Tongue (tissue), 2 donors: ENCODE data around the gene SREK1. TPM values are rescaled to one million over a fixed set of nuclear protein-coding genes. Genes with fewer than 3 reads are reported as not detected.
"Not testable (repeated sequence)": the region's sequence is repeated elsewhere in the genome, so short reads cannot be mapped to it uniquely, and the experiment has no call there.

Experiments used
- DNase-seq: peaks from one replicate; pipeline ENCODE4 v3.0.0-alpha.2; 2015
- total RNA-seq: library from RNA; depleted of rRNA; stranded (reverse); fragments of >200 nt; gene quantifications from one replicate; pipeline ENCODE4 v1.2.3, GENCODE V29; 2014

Gene SREK1
- total RNA-seq, 1 donor from 2014 or later, result 134 TPM

GRCh38 chr5:66168226-66168625, 24.1 kb downstream of the SREK1 start:
- DNase-seq, result no peak

DNA sequence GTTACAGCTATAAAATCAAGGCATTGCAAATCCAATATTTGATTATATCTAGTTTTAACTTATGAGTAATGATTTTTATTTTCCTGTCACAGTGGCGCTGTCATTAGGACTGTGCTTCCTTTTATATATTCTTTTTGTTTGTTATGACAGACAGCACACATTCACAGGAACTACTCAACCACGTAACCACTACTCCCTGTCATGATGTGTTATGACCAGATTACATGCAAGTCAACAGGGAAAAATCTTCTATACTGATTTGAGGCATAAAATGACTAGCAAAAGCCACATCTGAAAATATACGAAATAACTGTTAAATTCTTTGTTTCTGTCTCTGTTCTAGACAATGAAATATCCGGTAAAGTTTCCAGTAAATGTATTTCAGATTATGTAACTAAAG, 25.4 kb downstream of the SREK1 start:
- DNase-seq, result no peak

GRCh38 chr5:66170195-66170919, 26.3 kb downstream of the SREK1 start:
- no peak for DNase-seq

DNA sequence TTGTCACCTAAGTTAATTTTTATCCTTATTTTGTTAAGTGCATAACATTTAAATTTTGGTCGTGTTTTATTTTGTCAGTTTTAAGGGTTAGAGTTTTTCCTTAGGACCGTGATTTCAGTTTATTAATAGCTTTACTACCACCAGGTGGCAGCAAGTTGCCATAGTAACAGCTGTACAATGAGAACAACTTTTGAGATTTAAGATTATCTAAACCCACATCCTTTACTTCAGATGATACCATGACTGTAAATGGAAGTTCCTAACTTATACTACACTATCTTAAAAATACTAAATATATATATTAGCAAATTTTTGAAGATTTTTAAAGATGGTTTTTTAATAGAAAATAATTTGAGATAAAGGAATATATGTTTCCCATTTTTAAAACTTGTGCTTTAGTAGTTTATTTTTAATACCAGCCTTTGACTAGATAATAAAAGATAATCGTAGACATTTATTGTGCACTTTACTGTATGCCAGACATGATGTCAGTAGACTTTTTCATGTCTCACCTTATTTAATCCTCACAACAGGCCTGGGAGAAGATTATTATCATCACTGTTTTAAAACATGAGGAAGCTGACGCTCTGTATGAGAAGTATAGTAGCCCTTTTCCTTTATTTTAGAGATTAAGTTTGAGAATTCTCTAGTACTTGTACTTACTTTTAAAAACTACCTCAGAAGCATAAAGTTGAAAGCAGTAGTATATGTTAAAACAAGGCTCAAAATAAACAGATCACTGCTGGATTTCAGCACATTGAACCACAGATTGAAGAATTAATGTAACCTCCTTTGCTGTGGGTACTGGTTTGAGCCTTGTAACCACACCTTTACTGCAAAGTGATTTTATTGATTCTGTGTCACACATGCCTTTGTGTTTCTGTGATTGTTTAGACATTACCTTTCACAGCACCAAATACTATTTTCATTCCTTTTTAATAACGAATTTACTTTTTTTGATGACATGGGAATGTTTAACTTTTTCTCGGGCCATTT, 27.5 kb downstream of the SREK1 start:
- DNase-seq, result peak; percentile 68

DNA sequence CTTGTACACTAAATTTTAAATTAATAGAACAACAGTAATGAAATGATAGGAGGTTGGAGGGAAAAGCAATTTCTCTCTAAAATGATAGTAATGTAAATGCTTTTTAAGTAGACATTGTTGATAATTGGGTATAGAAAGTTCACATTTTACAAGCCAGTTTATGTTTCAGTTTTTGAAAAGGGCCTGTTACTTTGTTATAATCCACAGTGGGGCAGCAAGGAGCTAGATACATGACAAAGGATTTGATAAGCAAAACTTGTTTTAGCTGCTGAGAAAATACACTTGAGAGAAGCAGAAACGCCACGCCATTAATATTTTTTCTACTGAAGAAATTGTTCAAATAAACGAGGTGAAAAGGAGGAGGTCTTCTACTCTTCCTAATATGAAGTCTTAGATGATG, 30.2 kb downstream of the SREK1 start:
- DNase-seq, result peak; percentile 12

DNA sequence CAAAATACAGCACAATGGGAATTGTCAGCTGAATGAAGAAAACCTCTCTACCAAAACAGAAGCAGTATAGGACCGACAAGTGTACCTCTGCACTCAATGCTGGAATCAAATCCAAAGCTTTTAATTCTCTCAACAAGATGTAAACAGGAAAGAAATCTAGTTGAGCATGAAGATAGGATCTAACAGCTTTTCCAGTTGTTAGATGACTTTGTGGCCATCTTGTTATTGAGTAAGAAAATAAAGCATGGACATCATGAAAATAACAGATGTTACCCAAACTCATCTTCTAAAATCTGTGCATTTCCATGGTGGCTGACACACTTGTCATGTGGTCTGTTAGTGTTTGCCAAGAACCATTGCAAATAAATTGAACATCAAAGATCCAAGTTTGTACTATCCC, 34.7 kb downstream of the SREK1 start:
- no peak for DNase-seq

- DNase-seq, result no peak
Observed at GRCh38 chr5:66179297-66180051, 35.4 kb downstream of the SREK1 start.

- no peak for DNase-seq
Observed at GRCh38 chr5:66180282-66181155, 36.4 kb downstream of the SREK1 start.

DNA sequence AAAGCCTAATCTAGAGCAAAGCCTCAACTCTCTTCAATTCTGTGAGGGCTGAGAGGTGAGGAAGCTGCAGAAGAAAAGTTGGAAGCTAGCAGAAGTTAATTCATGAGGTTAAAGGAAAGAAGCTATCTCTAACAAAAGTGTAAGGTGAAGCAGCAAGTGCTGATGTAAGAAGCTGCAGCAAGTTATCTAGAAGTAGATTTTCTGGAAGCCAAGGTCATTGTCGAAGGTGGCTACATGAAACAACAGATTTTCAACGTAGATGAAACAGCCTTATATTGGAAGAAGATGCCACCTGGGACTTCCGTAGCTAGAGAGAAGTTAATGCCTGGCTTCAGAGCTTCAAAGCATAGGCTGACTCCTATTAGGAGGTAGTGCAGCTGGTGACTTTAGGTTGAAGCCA, 42.0 kb downstream of the SREK1 start:
- DNase-seq, result no peak

- no peak for DNase-seq
Observed at GRCh38 chr5:66193419-66193818, 49.3 kb downstream of the SREK1 start.

DNA sequence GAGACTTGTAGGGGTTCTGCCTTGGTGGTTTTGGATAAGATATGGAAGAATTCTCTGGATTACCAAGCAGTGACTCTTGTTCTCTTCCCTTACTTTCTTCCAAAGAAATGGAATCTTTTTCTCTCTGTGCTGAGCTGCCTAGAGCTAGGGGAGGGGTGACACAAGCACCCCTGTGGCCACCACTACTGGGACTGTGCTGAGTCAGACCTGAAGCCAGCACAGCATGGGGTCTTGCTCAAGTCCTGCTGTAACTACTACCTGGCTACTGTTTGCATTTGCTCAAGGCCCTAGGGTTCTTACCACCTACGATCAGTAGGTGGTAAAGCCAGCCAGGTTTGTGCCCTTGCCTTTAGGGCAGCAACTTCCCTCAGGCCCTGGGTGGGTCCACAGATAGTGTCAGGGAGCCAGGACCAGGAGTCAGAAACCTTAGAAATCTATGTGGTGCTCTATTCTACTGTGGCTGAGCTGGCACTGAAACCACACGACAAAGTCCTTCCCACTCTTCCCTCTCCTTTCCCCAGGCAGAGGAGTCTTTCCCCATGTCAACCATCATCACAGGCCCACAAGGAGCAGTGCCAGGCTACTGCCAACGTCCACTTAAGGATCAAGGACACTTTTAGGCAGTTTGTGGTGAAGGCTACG, 53.8 kb downstream of the SREK1 start:
- no peak for DNase-seq

GRCh38 chr5:66198837-66199236, 54.7 kb downstream of the SREK1 start:
- no peak for DNase-seq

GRCh38 chr5:66203531-66203930, 59.4 kb downstream of the SREK1 start:
- no peak for DNase-seq

DNA sequence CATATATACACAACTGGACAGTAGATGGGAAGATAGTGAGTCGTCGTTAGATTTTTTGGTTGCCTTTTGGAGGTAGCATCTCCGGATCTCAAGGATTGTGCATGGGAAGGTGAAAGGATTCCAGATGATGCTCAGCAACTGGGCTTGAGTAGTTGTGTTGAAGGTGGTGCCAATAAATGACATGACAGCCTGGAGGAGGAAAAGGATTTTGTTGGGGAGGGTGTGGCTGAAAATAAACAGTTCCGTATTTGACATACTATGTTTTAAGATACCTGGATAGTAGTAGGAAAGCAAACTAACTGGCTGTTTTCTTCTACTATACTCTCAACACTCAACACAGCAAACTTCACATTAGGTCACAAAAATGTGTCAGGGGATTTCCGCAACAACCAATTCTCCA, 62.4 kb downstream of the SREK1 start:
- no peak for DNase-seq

- DNase-seq, result peak; percentile 37
Observed at GRCh38 chr5:66207800-66208561, 63.9 kb downstream of the SREK1 start.

DNA sequence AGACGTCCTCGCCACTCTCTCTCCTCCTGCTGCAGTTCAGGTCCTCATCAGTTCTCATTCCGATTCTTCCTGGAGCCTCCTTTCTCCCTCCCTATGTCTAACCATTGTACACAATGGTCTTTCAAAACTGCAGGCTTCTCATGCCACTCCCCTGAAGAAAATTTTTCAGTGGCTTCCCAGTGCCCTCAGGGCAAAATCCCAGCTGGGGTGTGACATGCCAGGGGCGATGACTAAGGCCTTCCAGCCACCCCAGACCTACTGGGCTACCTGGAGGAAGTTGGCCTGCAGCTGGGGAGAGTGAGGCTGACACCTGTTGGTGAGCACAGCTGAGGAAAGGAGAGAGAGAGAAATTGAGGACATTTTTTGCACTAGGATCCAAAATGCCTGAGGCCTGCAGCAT, 65.2 kb downstream of the SREK1 start:
- no peak for DNase-seq

- no peak for DNase-seq
Observed at GRCh38 chr5:66209794-66210193, 65.7 kb downstream of the SREK1 start.

DNA sequence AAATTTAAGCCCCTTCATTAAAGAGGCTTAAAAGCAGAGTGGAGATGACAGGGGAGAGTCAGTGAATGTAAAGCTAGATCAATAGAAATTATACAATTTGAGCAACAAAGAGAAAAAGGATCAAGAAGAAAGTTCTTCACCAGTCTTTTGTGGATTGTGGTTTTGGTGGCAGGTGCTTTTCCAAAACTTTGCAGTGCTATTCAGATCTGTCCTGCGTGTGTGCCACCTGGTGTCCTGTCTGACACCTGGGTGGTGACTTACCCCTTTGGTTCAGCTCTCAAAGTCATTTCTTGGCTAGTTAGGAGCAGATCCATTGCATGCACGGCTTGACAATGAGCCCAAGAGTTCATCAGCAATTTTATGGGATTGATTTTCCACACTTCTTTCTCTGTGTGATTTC, 69.4 kb downstream of the SREK1 start:
- DNase-seq, result no peak

- no peak for DNase-seq
Observed at GRCh38 chr5:66222455-66222854, 78.4 kb downstream of the SREK1 start.

DNA sequence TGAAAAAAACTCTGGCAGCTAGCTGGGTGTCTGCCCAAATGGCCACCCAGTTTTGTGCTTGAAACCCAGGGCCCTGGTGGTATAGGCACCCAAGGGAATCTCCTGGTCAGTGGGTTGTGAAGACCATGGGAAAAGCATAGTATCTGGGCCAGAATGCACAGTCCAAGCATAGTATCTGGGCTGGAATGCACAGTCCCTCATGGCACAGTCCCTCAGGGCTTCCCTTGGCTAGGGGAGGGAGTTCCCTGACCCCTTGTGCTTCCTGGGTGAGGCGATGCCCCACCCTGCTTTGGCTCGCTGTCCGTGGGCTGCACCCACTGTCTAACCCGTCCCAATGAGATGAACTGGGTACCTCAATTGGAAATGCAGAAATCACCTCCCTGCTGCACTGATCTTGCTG, 78.8 kb downstream of the SREK1 start:
- not testable (repeated sequence) for DNase-seq
